ENCODE measurements around the gene GPN2. TPM values are rescaled to one million over a fixed set of nuclear protein-coding genes. Genes with fewer than 3 reads are reported as not detected.

The GPN2 gene
- total RNA-seq, 1 experiment from 2014 or later: 30.6 TPM

DNA sequence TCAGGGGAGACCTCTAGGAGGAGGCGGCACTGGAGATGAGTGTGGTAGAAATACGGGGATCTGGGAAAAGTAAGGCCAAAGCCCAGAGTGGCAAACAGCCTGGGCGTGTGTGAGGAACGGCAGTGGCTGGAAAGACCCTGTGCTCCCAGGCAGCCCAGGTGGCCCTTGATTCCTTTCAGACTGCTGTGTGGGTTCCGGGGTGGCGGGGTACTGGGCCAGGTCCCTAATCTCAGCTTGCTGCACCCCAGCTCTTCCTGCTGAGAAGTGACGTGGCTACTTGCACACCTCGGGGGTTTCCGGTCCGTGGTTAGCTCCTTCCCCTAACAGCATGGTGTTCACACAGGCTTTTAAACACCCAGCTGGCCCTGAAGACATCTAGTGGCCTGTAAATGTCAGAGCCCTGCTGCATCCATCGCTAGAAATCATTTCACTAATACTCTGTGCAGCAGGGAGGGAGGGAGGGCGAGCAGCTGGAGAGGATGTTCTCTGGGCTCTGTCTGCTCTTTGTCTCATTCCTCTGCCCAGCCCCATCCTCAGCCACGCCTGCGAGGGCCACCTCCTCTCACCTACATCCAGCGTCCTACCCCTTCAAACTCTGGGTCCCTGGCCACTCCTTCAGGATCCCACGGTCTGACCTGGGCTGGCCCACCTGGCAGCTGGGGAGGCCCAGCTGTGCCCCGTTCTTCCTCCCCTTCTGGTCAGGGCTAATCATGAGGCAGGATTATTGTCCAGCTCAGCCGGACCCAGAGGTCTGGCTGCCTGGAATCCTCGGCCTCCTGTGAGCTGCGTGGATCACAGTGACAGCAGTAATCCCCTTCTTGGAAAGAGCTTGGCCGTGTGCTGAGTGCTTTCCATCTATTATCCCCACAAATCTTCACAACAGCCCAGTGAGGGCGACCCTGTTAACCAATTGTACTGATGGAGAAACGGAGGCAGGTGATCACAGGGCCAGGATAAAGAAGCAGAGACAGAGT, 56.4 kb downstream of the GPN2 start:
- CTCF ChIA-PET: no interaction called here
- no peaks in the 10 kb centered on the region for H3K9me3 ChIP-seq (ENCODE audit: insufficient read depth, low read depth)
- BruUV-seq (replicated peaks): no TSS peak

GRCh38 chr1:26832249-26832960, 57.7 kb downstream of the GPN2 start:
- no peak overlapping the region for H3K4me2 ChIP-seq
- BruUV-seq (replicated peaks): no TSS peak
- no peak for DNase-seq
- TF ChIP-seq CTCF (conservative IDR thresholded peaks at IDR 0.05) (no peak), EZH2 (IDR thresholded peaks at IDR 0.05; ENCODE audit: low read depth) (no peak)
- no peaks in the 10 kb centered on the region for H3K9me3 ChIP-seq (ENCODE audit: insufficient read depth, low read depth)
- POLR2A ChIA-PET (ENCODE audit: unreplicated experiment): no interaction called here
- intact Hi-C loops (cut with micrococcal nuclease; ENCODE audit: unreplicated experiment): no loop called here
- no peak overlapping the region for H3K27ac ChIP-seq
- H2AFZ ChIP-seq: no peak overlapping the region
- no peak overlapping the region for H3K4me3 ChIP-seq
- H3K27me3 ChIP-seq (ENCODE audit: insufficient read depth, low read depth): no peaks in the 10 kb centered on the region
- CTCF ChIA-PET: no interaction called here
- 0 out of 2 replicates have a peak, but pooled peaks cover 6% of the 10 kb centered on the region for H3K4me1 ChIP-seq (replicated peaks; ENCODE audit: insufficient read depth)
- H3K36me3 ChIP-seq (ENCODE audit: low read depth): peaks cover 5% of the 10 kb centered on the region; the same call in 1 of the 2 replicates
- H3K79me2 ChIP-seq (ENCODE audit: low read depth): peaks cover 39% of the 10 kb centered on the region
- no peaks in the 10 kb centered on the region; the same call in 1 of the 2 replicates for H4K20me1 ChIP-seq (ENCODE audit: insufficient read depth)
- H3F3A ChIP-seq (ENCODE audit: insufficient read depth, low read depth): no peaks in the 10 kb centered on the region
- no peaks in the 10 kb centered on the region for H3K9me2 ChIP-seq (ENCODE audit: insufficient read depth)

More for the DNA sequence above, 56.4 kb downstream of the GPN2 start:
- H3K27me3 ChIP-seq (ENCODE audit: insufficient read depth, low read depth): no peaks in the 10 kb centered on the region
- H3F3A ChIP-seq (ENCODE audit: insufficient read depth, low read depth): no peaks in the 10 kb centered on the region
- H3K79me2 ChIP-seq (ENCODE audit: low read depth): peaks cover 27% of the 10 kb centered on the region
- H4K20me1 ChIP-seq (ENCODE audit: insufficient read depth): no peaks in the 10 kb centered on the region; the same call in 1 of the 2 replicates
- H3K4me3 ChIP-seq: no peak overlapping the region
- 0 out of 2 replicates have a peak, but pooled peaks cover under 1% of the 10 kb centered on the region for H3K4me1 ChIP-seq (replicated peaks; ENCODE audit: insufficient read depth)
- no peak for DNase-seq
- no peak overlapping the region for H2AFZ ChIP-seq
- no peak overlapping the region for H3K27ac ChIP-seq
- no peaks in the 10 kb centered on the region for H3K9me2 ChIP-seq (ENCODE audit: insufficient read depth)
- TF ChIP-seq EZH2 (IDR thresholded peaks at IDR 0.05; ENCODE audit: low read depth) (no peak), CTCF (conservative IDR thresholded peaks at IDR 0.05) (no peak)
- POLR2A ChIA-PET (ENCODE audit: unreplicated experiment): interaction anchor here (0.5 kb wide), 1 partner anchor 57 kb away, joined by 4 read pairs; no protein-coding TSS in a partner anchor
- H3K4me2 ChIP-seq: no peak overlapping the region
- peaks cover 5% of the 10 kb centered on the region; the same call in 1 of the 2 replicates for H3K36me3 ChIP-seq (ENCODE audit: low read depth)
- intact Hi-C loops (cut with micrococcal nuclease; ENCODE audit: unreplicated experiment): no loop called here

DNA sequence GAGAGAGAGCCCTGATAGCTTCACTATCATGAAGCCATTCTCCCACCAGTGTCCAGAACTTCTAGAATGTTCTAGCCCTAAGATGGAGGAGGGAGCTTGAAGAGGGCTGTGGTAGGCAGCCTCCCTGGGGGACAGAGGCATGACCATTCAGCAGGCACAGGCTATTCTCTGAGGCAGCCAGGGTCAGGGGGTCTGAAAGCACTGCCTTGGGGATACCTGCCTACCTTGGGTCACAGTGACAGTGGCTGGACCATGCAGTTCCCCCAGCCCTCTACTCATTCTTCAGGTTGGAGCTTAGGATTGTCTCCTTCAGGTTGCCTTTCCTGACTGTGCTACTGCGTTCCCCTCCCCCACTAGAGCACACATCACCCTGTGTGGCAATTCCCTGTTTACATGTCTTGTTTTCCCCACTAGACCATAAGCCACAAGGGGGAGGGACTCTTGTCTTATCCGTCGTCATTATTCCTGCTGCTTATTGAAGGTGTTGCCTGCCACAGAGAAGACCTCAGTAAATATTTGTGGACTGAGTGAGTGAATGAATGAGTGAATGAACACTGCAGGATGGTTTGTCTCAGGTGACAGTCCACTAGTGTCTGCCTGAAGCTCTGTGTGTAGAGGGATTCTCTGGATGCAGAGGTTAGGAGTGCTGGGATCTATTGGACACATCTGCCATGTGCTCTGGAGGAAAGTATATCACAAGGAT, 58.4 kb downstream of the GPN2 start:
- POLR2A ChIA-PET (ENCODE audit: unreplicated experiment): no interaction called here

More for the DNA sequence above, 58.4 kb downstream of the GPN2 start:
- no peaks in the 10 kb centered on the region for H3K9me3 ChIP-seq (ENCODE audit: insufficient read depth, low read depth)
- no peak overlapping the region for H3K4me3 ChIP-seq
- H3F3A ChIP-seq (ENCODE audit: insufficient read depth, low read depth): no peaks in the 10 kb centered on the region
- H3K36me3 ChIP-seq (ENCODE audit: low read depth): peaks cover 5% of the 10 kb centered on the region; the same call in 1 of the 2 replicates
- DNase-seq: no peak
- H4K20me1 ChIP-seq (ENCODE audit: insufficient read depth): no peaks in the 10 kb centered on the region; the same call in 1 of the 2 replicates
- intact Hi-C loops (cut with micrococcal nuclease; ENCODE audit: unreplicated experiment): no loop called here
- no peaks in the 10 kb centered on the region for H3K27me3 ChIP-seq (ENCODE audit: insufficient read depth, low read depth)
- BruUV-seq (replicated peaks): no TSS peak
- H3K4me2 ChIP-seq: 0 out of 2 replicates have a peak overlapping the region, but pooled peaks have one; percentile 5
- H3K4me1 ChIP-seq (replicated peaks; ENCODE audit: insufficient read depth): 0 out of 2 replicates have a peak, but pooled peaks cover 6% of the 10 kb centered on the region
- CTCF ChIA-PET: no interaction called here
- TF ChIP-seq CTCF (conservative IDR thresholded peaks at IDR 0.05) (no peak), EZH2 (IDR thresholded peaks at IDR 0.05; ENCODE audit: low read depth) (no peak)
- no peak overlapping the region for H3K27ac ChIP-seq
- H2AFZ ChIP-seq: no peak overlapping the region
- peaks cover 42% of the 10 kb centered on the region for H3K79me2 ChIP-seq (ENCODE audit: low read depth)
- no peaks in the 10 kb centered on the region for H3K9me2 ChIP-seq (ENCODE audit: insufficient read depth)

Data from PC-9 (cell line).